Measurements from ENCODE around the gene PYY. TPM values are rescaled to one million over a fixed set of nuclear protein-coding genes. Genes with fewer than 3 reads are reported as not detected.
"Not testable (repeated sequence)": the region's sequence is repeated elsewhere in the genome, so short reads cannot be mapped to it uniquely, and the experiment has no call there.

The PYY gene
- polyA plus RNA-seq, 1 donor from 2014 or later: not detected

DNA sequence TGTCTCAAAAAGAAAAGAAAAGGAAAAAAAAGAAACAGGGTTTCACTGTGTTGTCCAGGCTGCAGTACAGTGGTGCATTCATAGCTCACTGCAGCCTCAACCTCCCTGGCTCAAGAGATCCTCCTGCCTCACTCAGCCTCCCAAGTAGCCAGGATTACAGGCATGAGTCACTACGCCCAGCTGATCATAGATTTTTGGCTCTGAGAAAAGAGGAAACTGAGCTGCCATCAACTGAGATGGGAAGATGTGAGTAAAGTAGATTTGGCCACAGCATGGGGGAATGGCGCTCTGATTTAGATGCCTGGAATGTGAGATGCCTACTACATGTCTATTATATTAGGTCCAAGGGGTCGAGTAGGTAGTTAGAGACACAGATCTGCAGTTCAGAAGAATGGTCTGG is 44.8 kb upstream of the PYY start:
- Histone ChIP-seq H3K9ac (ENCODE audit: low read length) (no peak overlapping the region), H3K27me3 (ENCODE audit: insufficient read depth, low read depth, low read length) (peaks cover 28% of the 10 kb centered on the region), H3K9me3 (ENCODE audit: low read length) (no peaks in the 10 kb centered on the region), H2AFZ (ENCODE audit: low read depth, low read length) (no peak overlapping the region), H4K20me1 (ENCODE audit: insufficient read depth) (no peaks in the 10 kb centered on the region), H3K4me3 (ENCODE audit: low read length) (no peak overlapping the region), H3K4me2 (ENCODE audit: low read length) (no peak overlapping the region), H3K9me2 (ENCODE audit: insufficient read depth, low read length) (no peaks in the 10 kb centered on the region), H3F3A (ENCODE audit: insufficient read depth, low read length, poor library complexity, severe bottlenecking) (no peaks in the 10 kb centered on the region), H3K36me3 (ENCODE audit: insufficient read depth, low read length) (no peaks in the 10 kb centered on the region), H3K79me2 (replicated peaks; ENCODE audit: insufficient read depth, low read length) (no peaks in the 10 kb centered on the region), H3K27ac (ENCODE audit: low read length) (no peak overlapping the region)
- TF ChIP-seq EP300 (conservative IDR thresholded peaks at IDR 0.05; ENCODE audit: poor library complexity, severe bottlenecking) (no peak), SMC3 (conservative IDR thresholded peaks at IDR 0.05; ENCODE audit: poor library complexity) (no peak), RAD21 (conservative IDR thresholded peaks at IDR 0.05) (no peak), POLR2AphosphoS5 (IDR thresholded peaks at IDR 0.05) (no peak), TAF1 (IDR thresholded peaks at IDR 0.05; ENCODE audit: low read depth) (no peak), EZH2 (IDR thresholded peaks at IDR 0.05; ENCODE audit: borderline replicate concordance, insufficient read depth, low read length, poor library complexity, severe bottlenecking) (no peak), MXI1 (conservative IDR thresholded peaks at IDR 0.05; ENCODE audit: poor library complexity, severe bottlenecking) (no peak)
- TF ChIP-seq, protein P1, sequence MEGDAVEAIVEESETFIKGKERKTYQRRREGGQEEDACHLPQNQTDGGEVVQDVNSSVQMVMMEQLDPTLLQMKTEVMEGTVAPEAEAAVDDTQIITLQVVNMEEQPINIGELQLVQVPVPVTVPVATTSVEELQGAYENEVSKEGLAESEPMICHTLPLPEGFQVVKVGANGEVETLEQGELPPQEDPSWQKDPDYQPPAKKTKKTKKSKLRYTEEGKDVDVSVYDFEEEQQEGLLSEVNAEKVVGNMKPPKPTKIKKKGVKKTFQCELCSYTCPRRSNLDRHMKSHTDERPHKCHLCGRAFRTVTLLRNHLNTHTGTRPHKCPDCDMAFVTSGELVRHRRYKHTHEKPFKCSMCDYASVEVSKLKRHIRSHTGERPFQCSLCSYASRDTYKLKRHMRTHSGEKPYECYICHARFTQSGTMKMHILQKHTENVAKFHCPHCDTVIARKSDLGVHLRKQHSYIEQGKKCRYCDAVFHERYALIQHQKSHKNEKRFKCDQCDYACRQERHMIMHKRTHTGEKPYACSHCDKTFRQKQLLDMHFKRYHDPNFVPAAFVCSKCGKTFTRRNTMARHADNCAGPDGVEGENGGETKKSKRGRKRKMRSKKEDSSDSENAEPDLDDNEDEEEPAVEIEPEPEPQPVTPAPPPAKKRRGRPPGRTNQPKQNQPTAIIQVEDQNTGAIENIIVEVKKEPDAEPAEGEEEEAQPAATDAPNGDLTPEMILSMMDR (IDR thresholded peaks at IDR 0.05; ENCODE audit: poor library complexity, severe bottlenecking): no peak
- TF ChIP-seq, protein P2, sequence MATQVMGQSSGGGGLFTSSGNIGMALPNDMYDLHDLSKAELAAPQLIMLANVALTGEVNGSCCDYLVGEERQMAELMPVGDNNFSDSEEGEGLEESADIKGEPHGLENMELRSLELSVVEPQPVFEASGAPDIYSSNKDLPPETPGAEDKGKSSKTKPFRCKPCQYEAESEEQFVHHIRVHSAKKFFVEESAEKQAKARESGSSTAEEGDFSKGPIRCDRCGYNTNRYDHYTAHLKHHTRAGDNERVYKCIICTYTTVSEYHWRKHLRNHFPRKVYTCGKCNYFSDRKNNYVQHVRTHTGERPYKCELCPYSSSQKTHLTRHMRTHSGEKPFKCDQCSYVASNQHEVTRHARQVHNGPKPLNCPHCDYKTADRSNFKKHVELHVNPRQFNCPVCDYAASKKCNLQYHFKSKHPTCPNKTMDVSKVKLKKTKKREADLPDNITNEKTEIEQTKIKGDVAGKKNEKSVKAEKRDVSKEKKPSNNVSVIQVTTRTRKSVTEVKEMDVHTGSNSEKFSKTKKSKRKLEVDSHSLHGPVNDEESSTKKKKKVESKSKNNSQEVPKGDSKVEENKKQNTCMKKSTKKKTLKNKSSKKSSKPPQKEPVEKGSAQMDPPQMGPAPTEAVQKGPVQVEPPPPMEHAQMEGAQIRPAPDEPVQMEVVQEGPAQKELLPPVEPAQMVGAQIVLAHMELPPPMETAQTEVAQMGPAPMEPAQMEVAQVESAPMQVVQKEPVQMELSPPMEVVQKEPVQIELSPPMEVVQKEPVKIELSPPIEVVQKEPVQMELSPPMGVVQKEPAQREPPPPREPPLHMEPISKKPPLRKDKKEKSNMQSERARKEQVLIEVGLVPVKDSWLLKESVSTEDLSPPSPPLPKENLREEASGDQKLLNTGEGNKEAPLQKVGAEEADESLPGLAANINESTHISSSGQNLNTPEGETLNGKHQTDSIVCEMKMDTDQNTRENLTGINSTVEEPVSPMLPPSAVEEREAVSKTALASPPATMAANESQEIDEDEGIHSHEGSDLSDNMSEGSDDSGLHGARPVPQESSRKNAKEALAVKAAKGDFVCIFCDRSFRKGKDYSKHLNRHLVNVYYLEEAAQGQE (IDR thresholded peaks at IDR 0.05; ENCODE audit: borderline replicate concordance): no peak

DNA sequence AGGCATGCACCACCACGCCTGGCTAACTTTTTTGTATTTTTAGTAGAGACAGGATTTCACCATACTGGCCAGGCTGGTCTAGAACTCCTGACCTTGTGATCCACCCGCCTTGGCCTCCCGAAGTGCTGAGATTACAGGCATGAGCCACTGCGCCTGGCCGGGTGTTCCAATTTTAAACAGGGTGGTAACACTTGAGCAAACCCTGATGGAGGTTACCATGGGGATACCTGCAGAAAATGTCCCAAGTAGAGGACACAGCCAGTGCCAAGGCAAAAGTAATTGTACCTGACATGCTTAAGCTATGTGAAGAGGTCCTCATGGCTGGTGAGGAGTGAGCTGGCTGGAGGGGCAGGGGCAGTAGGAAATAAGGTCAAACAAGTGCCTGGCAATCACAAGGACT is 43.4 kb upstream of the PYY start:
- H3K27ac ChIP-seq (ENCODE audit: low read length); H3F3A ChIP-seq (ENCODE audit: insufficient read depth, low read length, poor library complexity, severe bottlenecking); H3K9ac ChIP-seq (ENCODE audit: low read length); H3K4me3 ChIP-seq (ENCODE audit: low read length); H3K79me2 ChIP-seq (replicated peaks; ENCODE audit: insufficient read depth, low read length); H3K4me2 ChIP-seq (ENCODE audit: low read length); H3K36me3 ChIP-seq (ENCODE audit: insufficient read depth, low read length); H4K20me1 ChIP-seq (ENCODE audit: insufficient read depth); H3K9me2 ChIP-seq (ENCODE audit: insufficient read depth, low read length); H2AFZ ChIP-seq (ENCODE audit: low read depth, low read length); H3K9me3 ChIP-seq (ENCODE audit: low read length): not testable (repeated sequence)
- peaks cover 17% of the 10 kb centered on the region for H3K27me3 ChIP-seq (ENCODE audit: insufficient read depth, low read depth, low read length)

DNA sequence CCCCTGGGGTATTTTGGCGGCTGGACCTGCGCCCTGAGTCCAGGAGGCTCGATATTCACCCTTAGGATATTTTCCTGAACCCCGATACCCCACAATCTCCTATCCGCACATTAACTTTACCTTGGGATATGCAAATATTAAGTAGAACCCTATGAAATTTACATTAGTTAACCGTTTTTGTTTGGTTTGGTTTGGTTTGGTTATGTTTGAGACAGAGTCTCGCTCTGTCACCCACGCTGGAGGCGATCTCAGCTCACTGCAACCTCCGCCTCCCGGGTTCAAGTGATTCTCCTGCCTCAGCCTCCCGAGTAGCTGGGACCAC is 41.4 kb upstream of the PYY start:
- Histone ChIP-seq H3K27ac (ENCODE audit: low read length) (no peak overlapping the region), H3F3A (ENCODE audit: insufficient read depth, low read length, poor library complexity, severe bottlenecking) (no peaks in the 10 kb centered on the region), H3K79me2 (replicated peaks; ENCODE audit: insufficient read depth, low read length) (no peaks in the 10 kb centered on the region), H3K4me3 (ENCODE audit: low read length) (peak overlapping the region; percentile 50), H4K20me1 (ENCODE audit: insufficient read depth) (no peaks in the 10 kb centered on the region), H3K9ac (ENCODE audit: low read length) (no peak overlapping the region), H3K9me3 (ENCODE audit: low read length) (no peaks in the 10 kb centered on the region), H3K27me3 (ENCODE audit: insufficient read depth, low read depth, low read length) (peaks cover 12% of the 10 kb centered on the region), H3K36me3 (ENCODE audit: insufficient read depth, low read length) (no peaks in the 10 kb centered on the region), H3K9me2 (ENCODE audit: insufficient read depth, low read length) (no peaks in the 10 kb centered on the region), H2AFZ (ENCODE audit: low read depth, low read length) (no peak overlapping the region), H3K4me2 (ENCODE audit: low read length) (no peak overlapping the region)
- TF ChIP-seq MXI1 (conservative IDR thresholded peaks at IDR 0.05; ENCODE audit: poor library complexity, severe bottlenecking) (no peak), SMC3 (conservative IDR thresholded peaks at IDR 0.05; ENCODE audit: poor library complexity) (peak; percentile 0)
- TF ChIP-seq, protein P1 (IDR thresholded peaks at IDR 0.05; ENCODE audit: poor library complexity, severe bottlenecking): peak; percentile 20

Data from neural cell (in vitro differentiated cells).